ENCODE measurements around the gene BHLHA9. TPM values are rescaled to one million over a fixed set of nuclear protein-coding genes. Genes with fewer than 3 reads are reported as not detected.

Gene BHLHA9
- total RNA-seq, 1 experiment from 2014 or later, result not detected

- TF ChIP-seq CTCF (IDR thresholded peaks at IDR 0.05), result no peak
Observed at GRCh38 chr17:1224330-1224729, 45.9 kb upstream of the BHLHA9 start (continued).

- DNase-seq (ENCODE audit: low spot score), result no peak
- Mint-ChIP-seq H3K4me1 (peaks cover 8% of the 10 kb centered on the region), H3K36me3 (peaks cover 2% of the 10 kb centered on the region; the same call in 1 of the 2 replicates), H3K9me3 (no peaks in the 10 kb centered on the region), H3K27ac (no peak overlapping the region), H3K27me3 (ENCODE audit: low read depth) (peaks cover 67% of the 10 kb centered on the region), H3K4me3 (no peak overlapping the region)
- ChIA-PET CTCF (no interaction called here), POLR2A (no interaction called here)
- TF ChIP-seq ARID4B (CRISPR knock-in tag; IDR thresholded peaks at IDR 0.05; ENCODE audit: borderline replicate concordance) (no peak), FOXP4 (CRISPR knock-in tag; IDR thresholded peaks at IDR 0.05) (no peak), CBFB (CRISPR knock-in tag; IDR thresholded peaks at IDR 0.05; ENCODE audit: low read depth) (no peak), AR (CRISPR knock-in tag; IDR thresholded peaks at IDR 0.05) (no peak), ZNF121 (CRISPR knock-in tag; IDR thresholded peaks at IDR 0.05) (no peak), CREB1 (CRISPR knock-in tag; IDR thresholded peaks at IDR 0.05) (no peak), ZBTB43 (CRISPR knock-in tag; IDR thresholded peaks at IDR 0.05) (no peak), AFF4 (CRISPR knock-in tag; IDR thresholded peaks at IDR 0.05; ENCODE audit: borderline replicate concordance) (no peak), FOXP1 (CRISPR knock-in tag; IDR thresholded peaks at IDR 0.05; ENCODE audit: borderline replicate concordance) (no peak), MLX (CRISPR knock-in tag; IDR thresholded peaks at IDR 0.05) (no peak), TEAD4 (CRISPR knock-in tag; IDR thresholded peaks at IDR 0.05) (no peak), GABPB1 (CRISPR knock-in tag; IDR thresholded peaks at IDR 0.05) (no peak), SMAD4 (CRISPR knock-in tag; IDR thresholded peaks at IDR 0.05) (no peak), ZNF281 (CRISPR knock-in tag; IDR thresholded peaks at IDR 0.05) (no peak)
- no peak for ATAC-seq
Observed at GRCh38 chr17:1226308-1226707, 43.9 kb upstream of the BHLHA9 start.

All from WTC11 (cell line).